ENCODE data around the gene LGALS13. TPM values are rescaled to one million over a fixed set of nuclear protein-coding genes. Genes with fewer than 3 reads are reported as not detected.
"Not testable (repeated sequence)": the region's sequence is repeated elsewhere in the genome, so short reads cannot be mapped to it uniquely, and the experiment has no call there.

The LGALS13 gene
- total RNA-seq, 4 donors from 2014 or later, result not detected

DNA sequence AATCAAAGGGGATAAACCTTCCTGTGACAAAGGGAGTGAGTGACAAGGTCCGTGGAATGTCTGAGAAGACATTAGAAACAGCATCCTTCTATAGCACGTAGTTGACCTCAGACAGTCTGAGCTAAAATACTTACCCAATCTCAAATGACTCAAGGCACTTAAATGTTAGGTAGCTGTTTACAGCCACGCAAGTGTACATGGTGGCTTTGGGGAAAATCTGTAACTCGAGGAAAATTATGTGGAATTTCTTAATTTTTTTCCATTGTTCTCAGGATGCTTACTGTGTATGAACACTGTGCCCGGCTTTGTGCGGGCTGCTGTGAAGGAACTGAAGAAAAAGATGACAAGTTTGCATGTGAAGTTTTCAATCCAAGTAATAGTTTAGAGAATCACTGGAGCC, 5.2 kb downstream of the LGALS13 start:
- Histone ChIP-seq H3K27ac (no peak overlapping the region), H3K4me1 (no peaks in the 10 kb centered on the region), H3K9me3 (no peaks in the 10 kb centered on the region), H3K36me3 (no peaks in the 10 kb centered on the region), H3K4me3 (no peak overlapping the region), H3K27me3 (peaks cover 9% of the 10 kb centered on the region)
- TF ChIP-seq POLR2AphosphoS5 (IDR thresholded peaks at IDR 0.05) (no peak), EP300 (IDR thresholded peaks at IDR 0.05) (no peak), POLR2A (IDR thresholded peaks at IDR 0.05) (no peak)
- TF ChIP-seq, protein P1, sequence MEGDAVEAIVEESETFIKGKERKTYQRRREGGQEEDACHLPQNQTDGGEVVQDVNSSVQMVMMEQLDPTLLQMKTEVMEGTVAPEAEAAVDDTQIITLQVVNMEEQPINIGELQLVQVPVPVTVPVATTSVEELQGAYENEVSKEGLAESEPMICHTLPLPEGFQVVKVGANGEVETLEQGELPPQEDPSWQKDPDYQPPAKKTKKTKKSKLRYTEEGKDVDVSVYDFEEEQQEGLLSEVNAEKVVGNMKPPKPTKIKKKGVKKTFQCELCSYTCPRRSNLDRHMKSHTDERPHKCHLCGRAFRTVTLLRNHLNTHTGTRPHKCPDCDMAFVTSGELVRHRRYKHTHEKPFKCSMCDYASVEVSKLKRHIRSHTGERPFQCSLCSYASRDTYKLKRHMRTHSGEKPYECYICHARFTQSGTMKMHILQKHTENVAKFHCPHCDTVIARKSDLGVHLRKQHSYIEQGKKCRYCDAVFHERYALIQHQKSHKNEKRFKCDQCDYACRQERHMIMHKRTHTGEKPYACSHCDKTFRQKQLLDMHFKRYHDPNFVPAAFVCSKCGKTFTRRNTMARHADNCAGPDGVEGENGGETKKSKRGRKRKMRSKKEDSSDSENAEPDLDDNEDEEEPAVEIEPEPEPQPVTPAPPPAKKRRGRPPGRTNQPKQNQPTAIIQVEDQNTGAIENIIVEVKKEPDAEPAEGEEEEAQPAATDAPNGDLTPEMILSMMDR (IDR thresholded peaks at IDR 0.05), result no peak
- no peak for DNase-seq (ENCODE audit: low spot score in 2 of 2)
- WGBS, result 73% methylated on average over 6 of the region's 6 CpGs

DNA sequence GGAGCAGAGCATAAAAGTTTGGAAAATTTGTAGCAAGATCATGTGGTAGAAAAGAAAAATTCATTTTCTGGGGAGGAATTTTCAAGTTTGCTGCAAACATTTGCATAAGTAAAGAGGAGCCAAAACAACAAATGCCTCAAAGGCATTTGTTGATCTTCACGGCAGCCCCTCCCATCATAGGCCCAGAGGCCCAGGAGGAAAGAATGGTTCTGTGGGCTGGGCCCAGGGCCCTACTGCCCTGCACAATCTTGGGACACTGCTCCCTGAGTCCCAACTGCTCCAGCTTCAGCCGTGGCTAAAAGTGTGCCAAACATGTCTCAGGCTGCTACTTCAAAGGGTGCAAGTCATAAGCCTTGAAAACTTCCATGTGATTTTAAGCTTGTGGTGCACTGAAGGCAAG, 11.3 kb downstream of the LGALS13 start:
- WGBS, result 58% methylated on average over 2 of the region's 2 CpGs
- no peak overlapping the region for H3K4me3 ChIP-seq
- DNase-seq (ENCODE audit: low spot score in 2 of 2), result no peak
- no peak for TF ChIP-seq POLR2AphosphoS5 (IDR thresholded peaks at IDR 0.05)
- no peak for TF ChIP-seq POLR2A (IDR thresholded peaks at IDR 0.05)
- no peak for TF ChIP-seq EP300 (IDR thresholded peaks at IDR 0.05)
- TF ChIP-seq, protein P1 (IDR thresholded peaks at IDR 0.05), result no peak
- H3K36me3 ChIP-seq, result no peaks in the 10 kb centered on the region
- peaks cover 7% of the 10 kb centered on the region for H3K9me3 ChIP-seq
- H3K27ac ChIP-seq, result no peak overlapping the region
- no peaks in the 10 kb centered on the region for H3K4me1 ChIP-seq
- no peaks in the 10 kb centered on the region for H3K27me3 ChIP-seq

DNA sequence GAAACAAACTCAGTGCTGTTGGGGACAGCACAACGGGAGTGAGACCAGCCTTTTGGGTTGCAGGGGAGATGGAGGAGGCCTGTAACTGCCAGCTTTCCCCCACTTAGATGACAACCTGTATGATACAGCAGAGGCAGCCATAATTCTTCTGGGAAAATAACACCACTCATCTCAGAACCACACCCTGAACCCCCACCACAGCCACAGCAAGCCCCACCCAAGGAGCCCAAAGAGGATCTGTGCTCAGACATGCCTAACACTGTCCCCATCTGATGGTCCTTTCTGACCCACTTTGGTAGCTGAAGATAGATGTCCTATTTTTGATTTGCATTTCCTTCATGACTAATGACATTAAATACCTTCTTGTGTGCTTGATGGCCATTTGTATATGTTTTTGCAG, 15.4 kb downstream of the LGALS13 start:
- Histone ChIP-seq H3K27me3 (peaks cover 3% of the 10 kb centered on the region), H3K36me3 (no peaks in the 10 kb centered on the region), H3K4me1 (no peaks in the 10 kb centered on the region), H3K27ac (no peak overlapping the region), H3K9me3 (peaks cover 7% of the 10 kb centered on the region), H3K4me3 (no peak overlapping the region)
- TF ChIP-seq POLR2AphosphoS5 (IDR thresholded peaks at IDR 0.05) (no peak), EP300 (IDR thresholded peaks at IDR 0.05) (no peak), POLR2A (IDR thresholded peaks at IDR 0.05) (no peak)
- TF ChIP-seq, protein P1 (IDR thresholded peaks at IDR 0.05), result no peak
- WGBS, result 70% methylated on average over 1 of the region's 1 CpG
- no peak for DNase-seq (ENCODE audit: low spot score in 2 of 2)

DNA sequence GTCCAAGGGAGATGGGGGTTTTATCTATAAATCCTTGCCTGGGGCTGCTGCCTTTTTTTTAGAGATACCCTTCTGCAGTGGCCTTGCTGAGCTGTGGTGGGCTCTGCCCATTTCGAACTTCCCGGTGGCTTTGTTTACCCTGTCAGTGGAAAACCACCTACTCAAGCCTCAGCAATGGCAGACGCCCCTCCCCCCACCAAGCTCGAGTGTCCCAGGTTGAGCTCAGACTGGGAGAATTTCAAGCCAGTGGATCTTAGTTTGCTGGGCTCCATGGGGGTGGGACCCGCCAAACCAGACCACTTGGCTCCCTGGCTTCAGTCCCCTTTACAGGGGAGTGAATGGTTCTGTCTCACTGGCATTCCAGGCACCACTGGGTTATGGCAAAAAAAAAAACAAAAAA, 21.6 kb downstream of the LGALS13 start:
- no peaks in the 10 kb centered on the region for H3K4me1 ChIP-seq
- peaks cover 17% of the 10 kb centered on the region for H3K27me3 ChIP-seq
- WGBS, result 27% methylated on average over 5 of the region's 5 CpGs
- TF ChIP-seq POLR2A (IDR thresholded peaks at IDR 0.05) (no peak), POLR2AphosphoS5 (IDR thresholded peaks at IDR 0.05) (no peak), EP300 (IDR thresholded peaks at IDR 0.05) (no peak)
- TF ChIP-seq, protein P1 (IDR thresholded peaks at IDR 0.05), result no peak
- no peak for DNase-seq (ENCODE audit: low spot score in 2 of 2)
- H3K36me3 ChIP-seq, result no peaks in the 10 kb centered on the region
- H3K27ac ChIP-seq, result no peak overlapping the region
- H3K4me3 ChIP-seq, result no peak overlapping the region
- H3K9me3 ChIP-seq, result no peaks in the 10 kb centered on the region

DNA sequence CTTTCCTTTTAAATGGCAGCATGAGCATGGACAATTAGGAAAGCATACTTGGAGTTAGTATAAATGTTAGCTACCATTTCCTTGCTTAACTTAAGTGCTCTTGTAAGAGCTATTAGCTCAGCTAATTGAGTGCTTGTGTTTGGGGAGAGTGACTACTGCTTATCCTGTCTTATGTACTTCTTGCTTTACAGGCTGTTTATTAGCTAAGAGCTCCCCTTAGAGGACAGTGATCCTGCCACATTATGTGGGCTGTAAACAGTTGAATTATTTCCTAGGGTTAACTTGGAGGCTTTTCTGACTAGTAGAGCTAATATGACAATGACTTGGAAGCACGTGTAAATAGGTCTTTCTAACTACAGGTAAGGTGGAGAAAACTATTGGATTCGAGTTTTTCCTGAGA, 25.3 kb downstream of the LGALS13 start:
- H3K4me3 ChIP-seq; H3K9me3 ChIP-seq; DNase-seq (ENCODE audit: low spot score in 2 of 2); H3K36me3 ChIP-seq; H3K27ac ChIP-seq; H3K4me1 ChIP-seq: not testable (repeated sequence)
- peaks cover 15% of the 10 kb centered on the region for H3K27me3 ChIP-seq
- WGBS, result 58% methylated on average over 2 of the region's 2 CpGs

DNA sequence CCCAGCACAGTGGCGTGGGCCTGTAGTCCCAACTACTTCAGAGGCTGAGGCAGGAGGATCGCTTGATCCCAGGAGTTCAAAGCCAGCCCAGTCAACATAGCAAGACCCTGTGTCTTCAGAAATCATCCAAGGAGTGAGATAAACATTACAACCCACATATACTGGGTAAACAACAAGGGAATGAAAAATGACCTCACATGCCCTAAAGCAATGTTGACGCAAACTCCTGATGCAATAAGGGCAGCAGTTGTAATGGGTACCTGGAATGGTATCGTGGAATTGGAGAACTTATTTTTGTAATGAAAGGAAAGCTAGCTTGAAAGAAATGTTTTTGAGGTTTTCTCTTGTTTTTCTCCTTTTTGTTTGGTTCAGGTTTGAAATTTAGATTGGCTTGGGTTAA, 28.9 kb downstream of the LGALS13 start:
- no peak for DNase-seq (ENCODE audit: low spot score in 2 of 2)
- no peaks in the 10 kb centered on the region for H3K4me1 ChIP-seq
- WGBS, result 53% methylated on average over 4 of the region's 4 CpGs
- no peak overlapping the region for H3K4me3 ChIP-seq
- no peak overlapping the region for H3K27ac ChIP-seq
- TF ChIP-seq EP300 (IDR thresholded peaks at IDR 0.05), result no peak
- TF ChIP-seq POLR2AphosphoS5 (IDR thresholded peaks at IDR 0.05), result no peak
- no peak for TF ChIP-seq POLR2A (IDR thresholded peaks at IDR 0.05)
- TF ChIP-seq, protein P1 (IDR thresholded peaks at IDR 0.05), result no peak
- no peaks in the 10 kb centered on the region for H3K36me3 ChIP-seq
- H3K27me3 ChIP-seq, result peaks cover 2% of the 10 kb centered on the region
- H3K9me3 ChIP-seq, result no peaks in the 10 kb centered on the region
